Activated T-cell treated with anti-CD3 and anti-CD28 coated beads for 48 hours (primary cell): ENCODE results near the gene TMEM125.

Experiments used
- DNase-seq: peaks from one replicate; pipeline ENCODE4 v3.0.0-alpha.2; 2020; ENCODE audit warnings: low read depth

The TMEM125 gene

GRCh38 chr1:43247256-43247921, 22.4 kb upstream of the TMEM125 start:
- no peak for DNase-seq

DNA sequence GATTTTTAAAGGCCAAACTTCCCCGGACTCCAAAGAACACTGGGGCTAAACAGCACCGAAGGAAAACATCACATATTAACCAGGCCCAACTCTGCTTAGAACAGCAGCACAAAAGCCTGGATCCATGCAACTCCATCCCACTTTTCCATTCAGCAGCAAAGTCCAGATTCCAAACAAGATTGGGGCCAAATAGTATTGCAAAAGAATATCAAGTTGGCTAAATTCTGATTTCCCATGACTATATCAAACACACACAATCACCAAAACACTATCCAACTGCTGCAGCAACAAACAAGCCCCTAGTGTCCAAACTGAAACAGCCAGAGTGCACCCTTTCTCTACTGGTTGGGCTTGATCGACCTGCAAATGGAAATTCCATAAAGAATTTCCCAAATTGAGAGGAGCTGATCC, 19.4 kb upstream of the TMEM125 start:
- no peak for DNase-seq

DNA sequence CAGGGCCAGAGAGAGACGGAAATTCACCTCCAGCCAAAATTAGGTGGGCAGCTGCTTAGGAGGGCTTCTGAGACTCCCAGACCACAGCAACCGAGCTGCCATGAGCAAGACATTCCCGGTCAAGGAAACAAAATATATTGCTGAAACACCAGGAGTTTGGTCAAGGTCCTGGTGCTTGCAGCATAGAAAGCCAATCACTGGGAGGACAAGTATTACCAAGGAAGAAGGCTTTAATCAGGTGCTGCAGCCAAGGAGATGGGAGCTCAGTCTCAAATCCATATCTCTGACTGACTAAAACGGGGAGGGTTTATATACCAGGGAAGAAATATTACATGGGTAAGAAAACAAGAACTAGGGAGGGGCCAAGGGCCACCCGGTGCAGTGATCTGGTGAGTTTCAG, 18.8 kb upstream of the TMEM125 start:
- no peak for DNase-seq

- no peak for DNase-seq
These were observed 17.6 kb upstream of the TMEM125 start for GRCh38 chr1:43252225-43252624.

DNA sequence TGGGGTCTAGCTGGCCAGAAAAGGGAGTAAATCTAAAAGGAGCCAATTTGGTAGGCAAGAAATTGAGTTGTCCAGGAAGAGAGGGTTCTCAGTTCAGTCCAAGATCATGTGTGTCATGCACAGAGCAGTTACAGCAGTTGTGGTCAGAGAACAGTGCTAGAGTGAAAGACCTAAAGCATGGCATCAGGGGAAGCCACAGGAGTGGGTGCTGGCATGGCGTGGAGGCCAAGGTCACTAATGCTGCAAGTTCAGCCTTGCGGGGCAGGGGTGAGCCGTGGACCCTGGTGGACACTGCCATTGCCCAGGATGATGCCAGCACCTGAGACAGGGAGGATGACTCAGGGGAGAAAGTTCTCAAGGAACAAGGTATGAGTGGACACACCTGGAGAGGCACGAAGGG, 16.6 kb upstream of the TMEM125 start:
- DNase-seq: no peak

DNA sequence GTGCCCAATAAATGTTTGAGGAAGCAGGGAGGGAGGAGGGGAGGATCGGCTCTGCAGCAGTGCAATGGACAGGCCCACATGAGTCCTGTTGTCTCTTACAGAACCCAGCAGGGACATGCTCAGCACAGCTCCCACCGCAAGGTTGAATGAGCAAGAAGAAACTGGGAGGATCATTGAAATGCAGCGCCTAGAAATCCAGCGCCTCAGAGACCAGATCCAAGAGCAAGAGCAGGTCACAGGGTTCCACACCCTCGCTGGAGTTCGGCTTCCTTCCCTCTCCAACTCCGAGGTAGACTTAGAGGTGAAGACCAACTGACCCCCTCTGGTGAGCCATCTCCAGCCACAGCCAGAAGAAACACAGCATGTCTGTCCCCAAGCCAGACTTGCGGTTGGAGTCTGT, 15.9 kb upstream of the TMEM125 start:
- DNase-seq: no peak

DNA sequence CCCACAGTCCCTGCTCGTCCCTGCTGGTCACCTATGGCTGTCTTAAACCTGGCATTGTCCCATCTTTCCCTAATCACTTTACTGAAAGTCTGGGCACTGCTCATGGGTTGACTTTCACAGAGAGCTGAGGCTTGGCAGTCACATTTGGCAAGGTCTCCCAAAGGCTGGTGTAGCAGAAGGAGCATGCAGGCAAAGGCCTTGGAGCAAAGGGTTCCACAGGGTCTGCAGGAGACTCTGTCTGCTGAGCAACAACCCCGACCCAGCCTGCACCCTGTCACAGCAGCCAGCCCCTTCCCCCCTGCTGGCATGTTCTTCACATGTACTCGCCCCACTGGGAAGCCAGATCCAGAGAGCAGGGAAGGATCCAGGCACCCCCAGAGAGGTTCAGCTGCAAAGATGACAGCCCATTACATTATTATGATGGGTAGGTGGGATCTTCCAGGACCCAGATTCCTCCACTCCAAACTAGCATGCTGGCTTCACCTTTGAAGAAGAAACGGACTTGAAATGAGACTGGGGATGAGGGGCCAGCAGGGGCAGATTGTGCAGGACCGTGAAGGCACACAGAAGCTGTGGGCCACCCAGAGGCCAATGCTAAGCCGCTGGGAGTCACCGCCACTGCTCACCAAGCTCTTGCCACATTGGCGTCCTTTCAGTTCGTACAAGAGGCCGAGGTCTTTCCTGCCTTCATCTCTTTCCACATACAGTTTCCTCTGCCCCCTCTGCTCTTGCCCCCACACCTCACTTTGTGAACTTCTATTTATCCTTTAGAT, 14.2 kb upstream of the TMEM125 start:
- no peak for DNase-seq

- no peak for DNase-seq
These were observed 12.9 kb upstream of the TMEM125 start for GRCh38 chr1:43256675-43257570.

DNA sequence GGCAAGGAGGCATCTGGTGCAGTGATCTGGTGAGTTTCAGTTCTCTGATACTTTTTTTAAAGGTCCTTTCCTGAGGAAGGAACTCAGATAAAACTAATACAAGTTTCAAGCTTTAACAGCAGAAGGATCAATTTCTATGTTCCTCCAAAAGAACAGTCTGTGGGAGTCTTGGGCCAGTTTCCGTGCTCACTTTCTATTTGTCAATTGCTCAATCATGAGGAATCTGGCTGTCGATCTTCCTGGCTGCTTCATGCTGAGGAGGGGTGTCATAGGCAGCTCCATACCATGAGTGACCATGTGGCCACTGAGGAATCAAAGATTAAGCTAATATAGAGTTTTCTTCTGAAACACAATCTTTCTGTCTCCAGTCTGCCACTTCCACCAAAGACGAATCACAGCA, 11.4 kb upstream of the TMEM125 start:
- DNase-seq: no peak

- no peak for DNase-seq
These were observed 4.4 kb upstream of the TMEM125 start for GRCh38 chr1:43265431-43265830.

GRCh38 chr1:43266881-43267280, 2.9 kb upstream of the TMEM125 start:
- DNase-seq: no peak

DNA sequence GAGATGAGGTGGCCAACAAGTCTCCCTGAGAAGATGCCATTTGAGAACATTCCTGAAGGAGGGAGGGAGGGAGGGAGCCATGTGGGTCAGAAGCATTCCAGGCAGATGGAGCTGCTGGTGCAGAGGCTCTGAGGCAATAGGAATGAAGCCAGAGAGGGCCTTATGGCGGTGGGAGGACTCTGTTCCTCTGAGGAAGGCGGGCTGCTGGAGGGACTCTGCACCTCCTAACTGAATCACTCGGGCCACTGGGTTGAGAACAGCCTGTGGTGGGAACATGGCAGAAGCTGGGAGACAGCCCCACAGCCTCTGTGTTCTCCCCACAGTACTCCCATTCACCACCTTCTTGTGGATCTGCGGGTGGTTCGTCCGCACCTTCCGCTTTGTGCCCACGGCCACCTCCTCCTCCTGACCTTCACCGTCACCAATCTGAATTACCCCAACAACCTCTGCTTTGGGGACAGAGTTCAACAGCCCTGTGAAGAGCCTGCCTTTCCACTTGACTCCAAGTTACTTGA, 2.4 kb upstream of the TMEM125 start:
- no peak for DNase-seq

DNA sequence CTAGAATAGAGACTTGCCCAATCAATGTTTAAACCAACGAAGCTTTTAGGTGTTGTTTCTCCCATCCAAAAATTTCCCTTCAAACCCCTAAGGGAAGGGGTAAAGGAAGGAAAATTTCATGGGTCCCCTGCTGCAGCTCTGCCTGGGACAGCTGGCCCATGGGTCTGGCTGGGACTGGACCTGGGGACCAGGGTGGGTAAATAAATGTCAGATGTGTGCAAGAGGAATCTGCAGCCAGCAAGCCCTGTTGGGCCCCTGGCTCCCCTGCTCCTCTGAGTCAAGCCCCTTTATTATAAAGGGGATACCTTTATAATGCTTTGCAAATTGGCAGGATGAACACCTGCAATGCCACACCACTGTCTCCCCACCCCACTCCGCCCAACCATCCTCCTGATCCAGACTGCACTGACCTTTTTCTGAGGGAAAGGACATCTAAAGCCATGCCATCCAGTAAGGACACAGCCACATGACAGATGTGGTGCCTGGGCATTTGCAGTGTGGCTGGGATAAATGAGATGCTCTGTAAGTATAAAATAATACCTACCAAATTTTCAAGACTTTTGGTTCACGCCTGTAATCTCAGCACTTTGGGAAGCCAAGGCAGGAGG, 1.9 kb upstream of the TMEM125 start:
- DNase-seq: no peak

GRCh38 chr1:43270421-43271095, 775 bp downstream of the TMEM125 start:
- no peak for DNase-seq

- DNase-seq: no peak
These were observed 1.7 kb downstream of the TMEM125 start for GRCh38 chr1:43271186-43272118.

GRCh38 chr1:43272161-43272560, 2.4 kb downstream of the TMEM125 start:
- no peak for DNase-seq

GRCh38 chr1:43272576-43273571, 3.1 kb downstream of the TMEM125 start:
- no peak for DNase-seq

DNA sequence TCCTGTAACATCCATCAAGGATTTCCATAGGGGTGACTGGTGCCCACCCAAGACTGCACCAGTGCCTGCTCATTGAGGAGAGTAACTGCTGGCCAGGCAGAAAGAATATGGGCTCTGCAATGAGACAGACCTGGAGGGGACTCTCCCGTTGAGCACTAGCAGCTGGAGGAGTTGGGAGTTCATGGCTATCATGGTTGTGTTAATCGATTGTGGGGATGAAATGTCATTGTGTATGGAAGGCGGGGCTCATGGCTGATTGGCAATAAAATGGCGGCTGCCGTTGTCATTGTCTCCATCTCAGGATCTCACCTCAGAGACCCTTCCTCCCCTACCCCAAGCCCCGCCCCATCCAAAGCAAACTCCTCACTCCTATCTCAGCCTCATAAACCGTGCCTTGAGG, 3.9 kb downstream of the TMEM125 start:
- no peak for DNase-seq
